Retinal pigment epithelial cell (primary cell): ENCODE results near the gene RALGAPA2.

ENCODE experiments used
- DNase-seq: peaks from one replicate; pipeline ENCODE4 v3.0.0-alpha.2; 2010; ENCODE audit warnings: low read depth
- H3K4me3 ChIP-seq: 2 replicates; pipeline ENCODE4 v1.5.1; 2011; ENCODE audit warnings: mild to moderate bottlenecking, low read length, control low read depth, moderate library complexity
- CTCF ChIP-seq: conservative IDR thresholded peaks from 2 replicates; pipeline ENCODE4 v1.5.1; 2011; ENCODE audit warnings: low read depth, low read length, control low read depth, inconsistent platforms

RALGAPA2 gene

GRCh38 chr20:20414640-20415220, 297.7 kb downstream of the RALGAPA2 start:
- TF ChIP-seq CTCF: no peak
- no peak for DNase-seq
- H3K4me3 ChIP-seq: no peak overlapping the region

- no peak for DNase-seq
- TF ChIP-seq CTCF: no peak
- no peak overlapping the region for H3K4me3 ChIP-seq
Observed at GRCh38 chr20:20413810-20414281, 298.6 kb downstream of the RALGAPA2 start.

GRCh38 chr20:20412750-20413149, 299.7 kb downstream of the RALGAPA2 start:
- no peak for TF ChIP-seq CTCF
- no peak overlapping the region for H3K4me3 ChIP-seq
- no peak for DNase-seq

- no peak overlapping the region for H3K4me3 ChIP-seq
Observed at GRCh38 chr20:20411836-20412235, 300.6 kb downstream of the RALGAPA2 start.

GRCh38 chr20:20411402-20411801, 301.0 kb downstream of the RALGAPA2 start:
- H3K4me3 ChIP-seq: no peak overlapping the region
- DNase-seq: no peak
- TF ChIP-seq CTCF: no peak

More at GRCh38 chr20:20411836-20412235, 300.6 kb downstream of the RALGAPA2 start:
- DNase-seq: no peak
- TF ChIP-seq CTCF: no peak

GRCh38 chr20:20410678-20411077, 301.8 kb downstream of the RALGAPA2 start:
- no peak overlapping the region for H3K4me3 ChIP-seq
- TF ChIP-seq CTCF: no peak
- no peak for DNase-seq

GRCh38 chr20:20409331-20409730, 303.1 kb downstream of the RALGAPA2 start:
- DNase-seq: no peak
- TF ChIP-seq CTCF: no peak

More at GRCh38 chr20:20409331-20409730, 303.1 kb downstream of the RALGAPA2 start:
- no peak overlapping the region for H3K4me3 ChIP-seq
